Measurements from ENCODE around the gene ACTR3.

DNA sequence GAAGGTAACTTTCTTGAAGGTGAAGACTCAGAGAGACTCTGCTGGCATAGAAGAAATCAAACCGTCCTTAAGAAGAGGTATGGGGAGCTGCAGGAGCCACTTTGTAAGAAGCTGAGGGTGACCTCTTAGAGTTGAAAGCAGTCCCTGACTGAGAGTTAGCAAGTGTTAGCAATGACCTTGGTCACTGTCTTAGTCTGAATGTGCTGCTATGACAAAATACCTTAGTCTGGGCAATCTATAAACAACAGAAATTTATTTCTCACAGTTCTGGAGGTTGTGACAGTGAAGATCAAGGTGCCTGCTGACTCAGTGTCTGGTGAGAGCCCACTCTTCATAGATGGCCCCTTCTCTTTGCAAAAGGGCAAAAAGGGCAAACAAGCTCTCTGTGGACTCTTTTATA, 35.7 kb upstream of the ACTR3 start:
- TF ChIP-seq, protein P1, sequence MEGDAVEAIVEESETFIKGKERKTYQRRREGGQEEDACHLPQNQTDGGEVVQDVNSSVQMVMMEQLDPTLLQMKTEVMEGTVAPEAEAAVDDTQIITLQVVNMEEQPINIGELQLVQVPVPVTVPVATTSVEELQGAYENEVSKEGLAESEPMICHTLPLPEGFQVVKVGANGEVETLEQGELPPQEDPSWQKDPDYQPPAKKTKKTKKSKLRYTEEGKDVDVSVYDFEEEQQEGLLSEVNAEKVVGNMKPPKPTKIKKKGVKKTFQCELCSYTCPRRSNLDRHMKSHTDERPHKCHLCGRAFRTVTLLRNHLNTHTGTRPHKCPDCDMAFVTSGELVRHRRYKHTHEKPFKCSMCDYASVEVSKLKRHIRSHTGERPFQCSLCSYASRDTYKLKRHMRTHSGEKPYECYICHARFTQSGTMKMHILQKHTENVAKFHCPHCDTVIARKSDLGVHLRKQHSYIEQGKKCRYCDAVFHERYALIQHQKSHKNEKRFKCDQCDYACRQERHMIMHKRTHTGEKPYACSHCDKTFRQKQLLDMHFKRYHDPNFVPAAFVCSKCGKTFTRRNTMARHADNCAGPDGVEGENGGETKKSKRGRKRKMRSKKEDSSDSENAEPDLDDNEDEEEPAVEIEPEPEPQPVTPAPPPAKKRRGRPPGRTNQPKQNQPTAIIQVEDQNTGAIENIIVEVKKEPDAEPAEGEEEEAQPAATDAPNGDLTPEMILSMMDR (IDR thresholded peaks at IDR 0.05), result no peak
- TF ChIP-seq POLR2A (IDR thresholded peaks at IDR 0.05) (no peak), EP300 (IDR thresholded peaks at IDR 0.05) (no peak)
